GM12874 (cell line): Measurements from ENCODE around the gene DCN.

Source experiments
- CTCF ChIP-seq: IDR thresholded peaks from 2 replicates; pipeline ENCODE4 v1.5.1; 2011; ENCODE audit warnings: low read depth, mild to moderate bottlenecking, control low read depth, low read length, moderate library complexity; ENCODE audit not compliant: insufficient read depth

Gene DCN

DNA sequence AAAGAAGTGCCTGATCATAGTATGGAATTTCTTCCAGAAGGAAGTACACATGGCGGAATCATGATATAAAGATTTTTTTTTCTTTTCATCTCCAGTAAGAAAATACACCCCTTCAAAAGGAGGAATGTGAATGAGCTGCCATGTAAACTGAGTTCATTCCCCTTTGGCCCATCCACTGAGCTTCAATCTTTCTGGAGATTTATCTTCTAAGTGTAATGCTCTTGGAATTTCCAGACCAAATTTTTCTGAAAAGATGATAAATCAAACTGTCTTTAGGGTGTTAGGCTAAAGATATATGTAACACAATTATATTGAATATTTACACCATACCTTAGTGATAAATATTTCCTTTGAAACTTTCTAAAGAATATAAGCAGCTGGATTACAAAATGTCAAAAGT is 5.2 kb downstream of the DCN start:
- TF ChIP-seq CTCF: no peak

DNA sequence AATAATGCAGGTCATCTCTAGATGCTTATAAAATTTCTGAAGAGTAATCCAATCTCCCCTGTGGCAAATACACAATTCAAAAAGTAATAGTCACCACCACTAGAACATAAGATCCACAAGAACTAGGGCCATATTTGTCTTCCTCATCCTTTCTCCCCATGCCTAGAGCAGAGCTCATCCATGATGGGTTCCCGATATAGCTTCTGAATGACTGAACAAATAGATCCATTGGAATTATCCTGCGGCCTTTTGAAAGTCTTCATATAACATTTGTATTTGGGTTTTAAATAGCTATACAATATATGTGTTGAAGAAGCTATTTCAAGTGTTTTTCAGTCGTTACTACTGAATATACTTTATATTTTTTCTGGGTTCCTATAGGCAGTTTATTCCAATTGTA is 5.7 kb downstream of the DCN start:
- no peak for TF ChIP-seq CTCF

DNA sequence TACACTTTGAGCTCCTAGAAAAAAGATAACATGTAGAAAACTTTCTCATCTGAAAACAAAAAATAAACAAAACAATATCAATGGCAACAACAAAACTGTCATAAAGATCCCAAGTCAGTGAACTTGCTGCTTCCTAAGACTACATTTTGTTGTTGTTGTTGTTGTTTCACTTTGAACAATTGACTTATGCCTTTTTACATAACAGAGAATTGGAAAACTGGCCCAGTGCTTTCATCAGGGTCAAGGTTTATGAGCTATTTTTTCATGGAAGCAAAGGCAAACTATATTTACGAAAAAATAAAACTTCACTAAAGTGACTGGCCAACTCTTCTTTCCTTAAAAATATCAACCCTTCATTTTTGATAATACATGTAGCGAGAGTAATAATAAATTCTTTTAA is 6.3 kb downstream of the DCN start:
- TF ChIP-seq CTCF: no peak

DNA sequence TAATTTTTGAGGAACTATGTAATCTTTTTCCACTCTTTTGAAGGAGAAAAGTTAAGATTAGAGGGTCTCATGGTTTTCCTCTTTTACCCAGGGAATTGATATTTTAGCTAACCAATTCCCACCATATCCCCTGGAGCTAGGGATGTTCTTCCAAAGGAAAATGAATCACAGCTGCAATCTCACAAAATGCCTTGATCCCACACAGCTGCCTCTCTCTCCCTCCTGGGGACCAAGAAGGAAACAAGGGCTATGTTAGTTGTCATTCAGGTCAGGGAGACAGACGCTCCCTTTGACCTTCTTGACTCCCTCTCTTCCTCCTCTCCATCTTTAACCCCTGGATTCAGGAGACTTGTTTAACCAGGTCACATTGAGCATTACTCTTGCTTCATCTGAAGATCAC is 9.5 kb downstream of the DCN start:
- no peak for TF ChIP-seq CTCF

GRCh38 chr12:91172096-91172495 is 10.5 kb downstream of the DCN start:
- no peak for TF ChIP-seq CTCF

- TF ChIP-seq CTCF: no peak
These were observed 11.1 kb downstream of the DCN start for GRCh38 chr12:91171476-91171875.

DNA sequence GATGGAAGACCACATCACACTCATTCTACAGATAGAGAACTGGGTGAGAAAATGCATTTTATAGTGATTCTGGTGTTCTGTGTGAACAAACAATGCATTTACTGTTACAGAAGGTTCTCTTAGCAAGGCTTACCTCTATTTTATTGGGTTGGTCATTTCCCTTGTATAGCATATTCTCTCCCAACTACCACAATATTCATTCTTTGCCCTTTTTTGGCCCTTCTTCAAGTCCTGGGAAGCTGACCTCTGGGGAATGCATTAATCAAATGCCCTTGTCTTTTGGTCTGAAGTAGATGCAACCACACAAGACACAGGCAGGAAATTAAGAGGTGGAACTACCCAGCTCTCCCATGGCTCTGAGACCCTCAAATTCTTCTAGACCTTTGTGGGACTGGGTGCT is 19.5 kb downstream of the DCN start:
- TF ChIP-seq CTCF: no peak

DNA sequence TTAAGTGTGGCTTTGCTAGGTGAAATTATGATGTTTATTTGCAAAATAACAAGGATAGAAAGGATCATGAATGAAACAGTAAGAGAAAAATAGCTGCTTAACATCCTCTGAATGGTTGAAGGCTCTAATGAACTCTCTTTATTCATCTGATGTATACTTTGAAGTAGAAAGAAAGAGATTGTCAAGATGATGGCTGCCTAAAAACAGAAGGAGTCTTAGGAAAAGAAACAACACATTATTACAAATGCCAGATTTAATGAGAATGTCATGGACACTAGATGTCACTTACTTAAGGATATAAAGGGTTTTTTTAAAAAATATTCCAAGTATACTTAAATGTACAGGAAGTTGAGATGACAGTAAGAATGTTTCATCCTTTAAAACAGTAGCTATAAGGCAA is 21.6 kb downstream of the DCN start:
- TF ChIP-seq CTCF: no peak
